Measurements from ENCODE around the gene DNAJC1. TPM values are rescaled to one million over a fixed set of nuclear protein-coding genes. Genes with fewer than 3 reads are reported as not detected.

The DNAJC1 gene
- polyA plus RNA-seq, 1 donor (not counting 4 experiments of a cell fraction or from before 2014, with no cell fraction given) = 24.8 TPM

GRCh38 chr10:21910798-21911197, 92.7 kb downstream of the DNAJC1 start:
- no peak overlapping the region for H3K9ac ChIP-seq (ENCODE audit: control insufficient read depth, extremely low read depth, insufficient read depth, low read length)
- no peaks in the 10 kb centered on the region for H3K9me3 ChIP-seq (ENCODE audit: control insufficient read depth, low read depth, low read length)
- H3K4me1 ChIP-seq (ENCODE audit: control insufficient read depth, extremely low read depth, insufficient read depth, low read length) = no peaks in the 10 kb centered on the region
- no peak overlapping the region for H3K4me3 ChIP-seq (ENCODE audit: control insufficient read depth in 2 of 3, extremely low read depth in 1 of 3, insufficient read depth in 2 of 3, low read depth in 1 of 3, low read length in 3 of 3)
- no peaks in the 10 kb centered on the region for H3K9me1 ChIP-seq (ENCODE audit: control insufficient read depth, extremely low read depth, insufficient read depth, low read length)
- H3K4me2 ChIP-seq (ENCODE audit: control insufficient read depth, extremely low read depth, insufficient read depth, low read depth, low read length) = no peak overlapping the region
- H3K79me2 ChIP-seq (ENCODE audit: control insufficient read depth, insufficient read depth, low read length) = no peaks in the 10 kb centered on the region
- no peaks in the 10 kb centered on the region for H3K36me3 ChIP-seq (ENCODE audit: control insufficient read depth in 2 of 2, extremely low read depth in 1 of 2, insufficient read depth in 2 of 2, low read length in 2 of 2)
- no peak overlapping the region for H3K27ac ChIP-seq (ENCODE audit: control insufficient read depth, insufficient read depth, low read length)
- dilution Hi-C loops (cut with MboI; ENCODE audit: extremely low pct_ligation_motif_present, low sequenced_read_pairs) = no loop called here
- no peaks in the 10 kb centered on the region for H4K20me1 ChIP-seq (ENCODE audit: control insufficient read depth, extremely low read depth, insufficient read depth, low read length)
- no peak overlapping the region for H2AFZ ChIP-seq (ENCODE audit: control insufficient read depth, low read length)
- no peak for TF ChIP-seq EZH2 (IDR thresholded peaks at IDR 0.05; ENCODE audit: low read length)
- no peak for TF ChIP-seq CTCF (optimal IDR thresholded peaks at IDR 0.05 in 1 of 3, IDR thresholded peaks at IDR 0.05 in 1 of 3, conservative IDR thresholded peaks at IDR 0.05 in 1 of 3; ENCODE audit: extremely low read depth in 1 of 3, insufficient read depth in 2 of 3, low read length in 3 of 3)
- FAIRE-seq (no peak), DNase-seq (ENCODE audit: low read depth, low spot score) (no peak)
- H3K27me3 ChIP-seq (ENCODE audit: control insufficient read depth, extremely low read depth, insufficient read depth, low read length) = no peaks in the 10 kb centered on the region

GRCh38 chr10:21907436-21907835, 96.1 kb downstream of the DNAJC1 start:
- Histone ChIP-seq H3K27me3 (ENCODE audit: control insufficient read depth, extremely low read depth, insufficient read depth, low read length) (no peaks in the 10 kb centered on the region), H3K27ac (ENCODE audit: control insufficient read depth, insufficient read depth, low read length) (no peak overlapping the region), H3K79me2 (ENCODE audit: control insufficient read depth, insufficient read depth, low read length) (no peaks in the 10 kb centered on the region), H3K4me1 (ENCODE audit: control insufficient read depth, extremely low read depth, insufficient read depth, low read length) (no peaks in the 10 kb centered on the region), H3K9me3 (ENCODE audit: control insufficient read depth, low read depth, low read length) (no peaks in the 10 kb centered on the region), H3K4me3 (ENCODE audit: control insufficient read depth in 2 of 3, extremely low read depth in 1 of 3, insufficient read depth in 2 of 3, low read depth in 1 of 3, low read length in 3 of 3) (no peak overlapping the region), H3K4me2 (ENCODE audit: control insufficient read depth, extremely low read depth, insufficient read depth, low read depth, low read length) (no peak overlapping the region), H3K36me3 (ENCODE audit: control insufficient read depth in 2 of 2, extremely low read depth in 1 of 2, insufficient read depth in 2 of 2, low read length in 2 of 2) (no peaks in the 10 kb centered on the region), H4K20me1 (ENCODE audit: control insufficient read depth, extremely low read depth, insufficient read depth, low read length) (no peaks in the 10 kb centered on the region), H3K9me1 (ENCODE audit: control insufficient read depth, extremely low read depth, insufficient read depth, low read length) (no peaks in the 10 kb centered on the region), H2AFZ (ENCODE audit: control insufficient read depth, low read length) (no peak overlapping the region), H3K9ac (ENCODE audit: control insufficient read depth, extremely low read depth, insufficient read depth, low read length) (no peak overlapping the region)
- FAIRE-seq = no peak
- DNase-seq (ENCODE audit: low read depth, low spot score) = no peak
- dilution Hi-C loops (cut with MboI; ENCODE audit: extremely low pct_ligation_motif_present, low sequenced_read_pairs) = no loop called here
- no peak for TF ChIP-seq EZH2 (IDR thresholded peaks at IDR 0.05; ENCODE audit: low read length)

GRCh38 chr10:21904930-21905329, 98.6 kb downstream of the DNAJC1 start:
- Histone ChIP-seq H4K20me1 (ENCODE audit: control insufficient read depth, extremely low read depth, insufficient read depth, low read length) (no peaks in the 10 kb centered on the region), H3K4me1 (ENCODE audit: control insufficient read depth, extremely low read depth, insufficient read depth, low read length) (no peaks in the 10 kb centered on the region), H3K9me1 (ENCODE audit: control insufficient read depth, extremely low read depth, insufficient read depth, low read length) (no peaks in the 10 kb centered on the region), H3K36me3 (ENCODE audit: control insufficient read depth in 2 of 2, extremely low read depth in 1 of 2, insufficient read depth in 2 of 2, low read length in 2 of 2) (no peaks in the 10 kb centered on the region), H3K9me3 (ENCODE audit: control insufficient read depth, low read depth, low read length) (no peaks in the 10 kb centered on the region), H3K9ac (ENCODE audit: control insufficient read depth, extremely low read depth, insufficient read depth, low read length) (no peak overlapping the region), H2AFZ (ENCODE audit: control insufficient read depth, low read length) (no peak overlapping the region), H3K79me2 (ENCODE audit: control insufficient read depth, insufficient read depth, low read length) (no peaks in the 10 kb centered on the region), H3K4me2 (ENCODE audit: control insufficient read depth, extremely low read depth, insufficient read depth, low read depth, low read length) (no peak overlapping the region), H3K4me3 (ENCODE audit: control insufficient read depth in 2 of 3, extremely low read depth in 1 of 3, insufficient read depth in 2 of 3, low read depth in 1 of 3, low read length in 3 of 3) (no peak overlapping the region), H3K27ac (ENCODE audit: control insufficient read depth, insufficient read depth, low read length) (no peak overlapping the region), H3K27me3 (ENCODE audit: control insufficient read depth, extremely low read depth, insufficient read depth, low read length) (no peaks in the 10 kb centered on the region)
- FAIRE-seq = no peak
- dilution Hi-C loops (cut with MboI; ENCODE audit: extremely low pct_ligation_motif_present, low sequenced_read_pairs) = no loop called here
- no peak for TF ChIP-seq CTCF (optimal IDR thresholded peaks at IDR 0.05 in 1 of 3, IDR thresholded peaks at IDR 0.05 in 1 of 3, conservative IDR thresholded peaks at IDR 0.05 in 1 of 3; ENCODE audit: extremely low read depth in 1 of 3, insufficient read depth in 2 of 3, low read length in 3 of 3)
- no peak for TF ChIP-seq EZH2 (IDR thresholded peaks at IDR 0.05; ENCODE audit: low read length)
- no peak for DNase-seq (ENCODE audit: low read depth, low spot score)
